ENCODE data around the gene BANK1.

- no peak for TF ChIP-seq CTCF (conservative IDR thresholded peaks at IDR 0.05; ENCODE audit: low read depth, low read length)
- no peak for TF ChIP-seq RFX5 (IDR thresholded peaks at IDR 0.05; ENCODE audit: low read depth, low read length)
- no peak for TF ChIP-seq MAZ (IDR thresholded peaks at IDR 0.05; ENCODE audit: borderline replicate concordance, low read depth, low read length)
- no peak for TF ChIP-seq RAD21 (IDR thresholded peaks at IDR 0.05; ENCODE audit: low read length)
- TF ChIP-seq FOS (IDR thresholded peaks at IDR 0.05; ENCODE audit: low read depth, low read length): no peak
- no peak for TF ChIP-seq CEBPB (IDR thresholded peaks at IDR 0.05; ENCODE audit: low read depth, low read length)
- no peak for TF ChIP-seq POLR2A (IDR thresholded peaks at IDR 0.05; ENCODE audit: low read depth, low read length)
- TF ChIP-seq SMC3 (IDR thresholded peaks at IDR 0.05; ENCODE audit: low read depth, low read length): no peak
- no peak for TF ChIP-seq MXI1 (IDR thresholded peaks at IDR 0.05; ENCODE audit: borderline replicate concordance, low read depth, low read length)
- no peak for TF ChIP-seq BHLHE40 (IDR thresholded peaks at IDR 0.05; ENCODE audit: low read depth, low read length)
These were observed 64.7 kb downstream of the BANK1 start for GRCh38 chr4:101855239-101855638.
